ENCODE data around the gene PRKAR1B. TPM values are rescaled to one million over a fixed set of nuclear protein-coding genes. Genes with fewer than 3 reads are reported as not detected.
A peak's percentile ranks its signal among the peaks of the same experiment; 100 is the strongest.

PRKAR1B gene
- total and polyA plus RNA-seq, 9 donors = 14.3 to 49.0 (median 34.0) TPM

- Histone ChIP-seq H3K4me1 (ENCODE audit: insufficient read depth) (no peaks in the 10 kb centered on the region), H3K4me3 (no peak overlapping the region), H3K36me3 (no peaks in the 10 kb centered on the region), H3K9me3 (no peaks in the 10 kb centered on the region), H3K27ac (peak overlapping the region; percentile 26 to 28), H3K27me3 (no peaks in the 10 kb centered on the region)
- intact Hi-C loops (cut with DNase I) = no loop called here
- 92 to 93% (median 93%) methylated on average over 12 of the region's 12 CpGs for WGBS, 3 donors
- TF ChIP-seq POLR2A (IDR thresholded peaks at IDR 0.05) (no peak), EP300 (IDR thresholded peaks at IDR 0.05) (no peak), CTCF (IDR thresholded peaks at IDR 0.05) (no peak)
- DNase-seq = peak in 1 of 5 donors; percentile 21
These were observed 123.7 kb downstream of the PRKAR1B start for GRCh38 chr7:603152-603951.

GRCh38 chr7:602341-603141, 124.5 kb downstream of the PRKAR1B start:
- no peaks in the 10 kb centered on the region for H3K9me3 ChIP-seq
- 77 to 81% (median 80%) methylated on average over 34 to 38 of the region's 38 CpGs for WGBS, 3 donors
- intact Hi-C loops (cut with DNase I) = no loop called here
- no peaks in the 10 kb centered on the region for H3K4me1 ChIP-seq (ENCODE audit: insufficient read depth)
- no peak for DNase-seq
- no peaks in the 10 kb centered on the region for H3K27me3 ChIP-seq
- TF ChIP-seq POLR2A (IDR thresholded peaks at IDR 0.05) (no peak), EP300 (IDR thresholded peaks at IDR 0.05) (no peak), CTCF (IDR thresholded peaks at IDR 0.05) (no peak)
- H3K27ac ChIP-seq = peak overlapping the region in 1 of 2 donors; percentile 21
- H3K4me3 ChIP-seq = no peak overlapping the region
- H3K36me3 ChIP-seq = no peaks in the 10 kb centered on the region

- Histone ChIP-seq H3K36me3 (no peaks in the 10 kb centered on the region), H3K27ac (no peak overlapping the region), H3K4me3 (no peak overlapping the region), H3K9me3 (no peaks in the 10 kb centered on the region), H3K4me1 (ENCODE audit: insufficient read depth) (no peaks in the 10 kb centered on the region), H3K27me3 (no peaks in the 10 kb centered on the region)
- TF ChIP-seq CTCF (IDR thresholded peaks at IDR 0.05) (no peak), EP300 (IDR thresholded peaks at IDR 0.05) (no peak), POLR2A (IDR thresholded peaks at IDR 0.05) (no peak)
- peak in 1 of 5 donors; percentile 47 for DNase-seq
- 50 to 64% (median 52%) methylated on average over 35 to 39 of the region's 39 CpGs for WGBS, 3 donors
- intact Hi-C loops (cut with DNase I) = no loop called here
These were observed 125.3 kb downstream of the PRKAR1B start for GRCh38 chr7:601595-602340.

GRCh38 chr7:601036-601594, 126.0 kb downstream of the PRKAR1B start:
- Histone ChIP-seq H3K27me3 (no peaks in the 10 kb centered on the region), H3K4me3 (no peak overlapping the region), H3K4me1 (ENCODE audit: insufficient read depth) (no peaks in the 10 kb centered on the region), H3K9me3 (no peaks in the 10 kb centered on the region), H3K27ac (no peak overlapping the region), H3K36me3 (no peaks in the 10 kb centered on the region)
- intact Hi-C loops (cut with DNase I) = no loop called here
- no peak for TF ChIP-seq EP300 (IDR thresholded peaks at IDR 0.05)
- no peak for TF ChIP-seq CTCF (IDR thresholded peaks at IDR 0.05)
- no peak for TF ChIP-seq POLR2A (IDR thresholded peaks at IDR 0.05)
- WGBS, 3 donors = 74 to 87% (median 82%) methylated on average over 22 of the region's 22 CpGs
- DNase-seq = peak in 1 of 5 donors; percentile 25
